Measurements from ENCODE around the gene BIVM. TPM values are rescaled to one million over a fixed set of nuclear protein-coding genes. Genes with fewer than 3 reads are reported as not detected.

The BIVM gene
- total RNA-seq, 1 donor, result 22.1 TPM

DNA sequence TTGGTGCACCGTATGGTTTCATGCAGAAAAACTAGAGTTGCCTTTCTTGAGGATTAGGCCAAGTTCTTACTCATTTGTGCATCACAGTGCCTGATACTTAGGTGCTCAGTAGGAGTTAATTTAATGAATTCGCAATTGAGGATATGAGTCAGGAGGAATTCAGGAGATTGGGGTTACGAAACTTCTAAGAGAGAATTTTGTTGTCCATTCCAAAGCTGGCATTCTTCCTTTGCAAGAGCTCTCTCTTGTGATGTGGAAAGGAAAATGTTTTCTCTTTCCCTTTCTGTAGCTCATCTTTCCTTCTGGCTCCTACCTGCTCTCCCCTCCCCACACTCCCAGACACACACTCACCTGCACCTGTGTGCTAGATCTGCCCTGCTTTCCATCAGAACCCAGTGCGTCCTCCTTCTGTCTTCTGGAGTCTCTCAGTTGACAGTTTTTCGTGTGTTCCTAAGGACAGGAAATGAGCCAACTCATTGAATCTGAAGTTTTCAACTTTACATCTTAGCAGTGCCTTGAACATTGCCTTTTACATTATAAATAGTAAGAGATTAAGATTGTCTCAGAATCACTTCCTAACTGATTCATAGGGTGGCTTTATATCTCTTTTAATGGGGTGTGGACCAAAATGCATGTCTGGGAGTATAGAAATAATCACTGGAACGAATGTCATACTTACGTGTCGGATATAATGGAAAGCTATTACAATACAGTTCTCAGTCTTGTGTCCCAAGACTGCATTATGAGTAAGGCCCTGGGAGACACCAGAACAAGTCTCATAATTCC lies 27.2 kb downstream of the BIVM start:
- Histone ChIP-seq H3K9me3 (ENCODE audit: low read depth, low read length) (no peaks in the 10 kb centered on the region), H4K20me1 (ENCODE audit: insufficient read depth, low read length) (no peaks in the 10 kb centered on the region), H2AFZ (ENCODE audit: low read length) (peak overlapping the region; percentile 77), H3K36me3 (ENCODE audit: insufficient read depth, low read length) (peaks cover 47% of the 10 kb centered on the region), H3K27ac (ENCODE audit: low read depth, low read length) (peak overlapping the region; percentile 93), H3K4me1 (ENCODE audit: insufficient read depth, low read length) (peaks cover 17% of the 10 kb centered on the region), H3K4me2 (ENCODE audit: insufficient read depth, low read length) (peak overlapping the region; percentile 97), H3K79me2 (ENCODE audit: insufficient read depth, low read length) (peaks cover 4% of the 10 kb centered on the region), H3K4me3 (ENCODE audit: insufficient read depth, low read length) (peak overlapping the region; percentile 69), H3K27me3 (ENCODE audit: insufficient read depth, low read length) (no peaks in the 10 kb centered on the region)
- TF ChIP-seq CTCF (IDR thresholded peaks at IDR 0.05; ENCODE audit: extremely low read depth, low read depth, low read length), result peak; percentile 7
- DNase-seq (ENCODE audit: insufficient read length, low spot score, missing footprints), result peak; percentile 41

- DNase-seq (ENCODE audit: insufficient read length, low spot score, missing footprints), result peak; percentile 54
- no peaks in the 10 kb centered on the region for H4K20me1 ChIP-seq (ENCODE audit: insufficient read depth, low read length)
- no peak overlapping the region for H3K4me3 ChIP-seq (ENCODE audit: insufficient read depth, low read length)
- H3K9me3 ChIP-seq (ENCODE audit: low read depth, low read length), result no peaks in the 10 kb centered on the region
- H3K4me2 ChIP-seq (ENCODE audit: insufficient read depth, low read length), result no peak overlapping the region
- H3K27me3 ChIP-seq (ENCODE audit: insufficient read depth, low read length), result no peaks in the 10 kb centered on the region
- peaks cover 37% of the 10 kb centered on the region for H3K36me3 ChIP-seq (ENCODE audit: insufficient read depth, low read length)
- H2AFZ ChIP-seq (ENCODE audit: low read length), result no peak overlapping the region
- H3K4me1 ChIP-seq (ENCODE audit: insufficient read depth, low read length), result peaks cover 12% of the 10 kb centered on the region
- no peak overlapping the region for H3K27ac ChIP-seq (ENCODE audit: low read depth, low read length)
- H3K79me2 ChIP-seq (ENCODE audit: insufficient read depth, low read length), result peaks cover 4% of the 10 kb centered on the region
- TF ChIP-seq CTCF (IDR thresholded peaks at IDR 0.05; ENCODE audit: extremely low read depth, low read depth, low read length), result no peak
Observed at GRCh38 chr13:102830646-102831045, 31.7 kb downstream of the BIVM start.

- peaks cover 48% of the 10 kb centered on the region for H3K36me3 ChIP-seq (ENCODE audit: insufficient read depth, low read length)
- H3K4me3 ChIP-seq (ENCODE audit: insufficient read depth, low read length), result no peak overlapping the region
- TF ChIP-seq CTCF (IDR thresholded peaks at IDR 0.05; ENCODE audit: extremely low read depth, low read depth, low read length), result no peak
- no peak overlapping the region for H3K27ac ChIP-seq (ENCODE audit: low read depth, low read length)
- DNase-seq (ENCODE audit: insufficient read length, low spot score, missing footprints), result no peak
- H2AFZ ChIP-seq (ENCODE audit: low read length), result no peak overlapping the region
- no peaks in the 10 kb centered on the region for H4K20me1 ChIP-seq (ENCODE audit: insufficient read depth, low read length)
- peaks cover 12% of the 10 kb centered on the region for H3K4me1 ChIP-seq (ENCODE audit: insufficient read depth, low read length)
- no peak overlapping the region for H3K4me2 ChIP-seq (ENCODE audit: insufficient read depth, low read length)
- H3K79me2 ChIP-seq (ENCODE audit: insufficient read depth, low read length), result no peaks in the 10 kb centered on the region
- no peaks in the 10 kb centered on the region for H3K27me3 ChIP-seq (ENCODE audit: insufficient read depth, low read length)
- no peaks in the 10 kb centered on the region for H3K9me3 ChIP-seq (ENCODE audit: low read depth, low read length)
Observed at GRCh38 chr13:102836471-102836870, 37.6 kb downstream of the BIVM start.

DNA sequence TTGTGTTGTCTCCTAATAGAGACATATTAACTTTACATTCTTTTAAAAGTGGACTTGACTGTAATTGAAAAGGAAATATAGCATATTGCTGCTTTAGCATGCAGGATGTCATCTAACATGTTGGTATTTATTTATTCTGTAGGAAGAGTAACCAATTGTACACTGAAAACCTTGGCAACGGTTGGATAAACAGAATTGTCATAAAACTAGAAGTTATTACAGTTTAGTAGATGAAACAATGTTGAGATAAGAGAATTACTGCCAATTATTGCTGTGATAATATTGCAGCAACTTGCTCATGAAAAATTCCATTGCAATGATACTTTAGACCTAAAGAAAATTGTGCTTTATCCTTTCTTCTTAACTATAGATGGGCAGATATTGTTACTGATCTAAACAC lies 39.4 kb downstream of the BIVM start:
- no peak overlapping the region for H3K4me2 ChIP-seq (ENCODE audit: insufficient read depth, low read length)
- H3K9me3 ChIP-seq (ENCODE audit: low read depth, low read length), result no peaks in the 10 kb centered on the region
- DNase-seq (ENCODE audit: insufficient read length, low spot score, missing footprints), result no peak
- H3K4me3 ChIP-seq (ENCODE audit: insufficient read depth, low read length), result no peak overlapping the region
- TF ChIP-seq CTCF (IDR thresholded peaks at IDR 0.05; ENCODE audit: extremely low read depth, low read depth, low read length), result no peak
- H3K4me1 ChIP-seq (ENCODE audit: insufficient read depth, low read length), result peaks cover 12% of the 10 kb centered on the region
- H3K79me2 ChIP-seq (ENCODE audit: insufficient read depth, low read length), result no peaks in the 10 kb centered on the region
- no peaks in the 10 kb centered on the region for H3K27me3 ChIP-seq (ENCODE audit: insufficient read depth, low read length)
- no peak overlapping the region for H3K27ac ChIP-seq (ENCODE audit: low read depth, low read length)
- no peak overlapping the region for H2AFZ ChIP-seq (ENCODE audit: low read length)
- no peaks in the 10 kb centered on the region for H4K20me1 ChIP-seq (ENCODE audit: insufficient read depth, low read length)
- peaks cover 40% of the 10 kb centered on the region for H3K36me3 ChIP-seq (ENCODE audit: insufficient read depth, low read length)
